WTC11 (cell line): ENCODE results near the gene SLC6A8. TPM values are rescaled to one million over a fixed set of nuclear protein-coding genes. Genes with fewer than 3 reads are reported as not detected.

Experiments used
- ATAC-seq: fragments of 200-7000 bp; cut with Tn5 transposase; 2 replicates; pipeline ENCODE4 v1.10.0; 2021; ENCODE audit warnings: mild to moderate bottlenecking, moderate library complexity
- CTCF ChIA-PET: fragments of 300-600 bp; sonication (Branson Sonifier 250); formaldehyde crosslinking; loops from one replicate; lab custom pipeline; 2021; ENCODE audit warnings: antibody characterized with exemption; lab: Charles Lee
- POLR2A ChIA-PET: fragments of 350-600 bp; sonication (Branson Sonifier 250); formaldehyde crosslinking; loops from one replicate; lab custom pipeline; 2021; ENCODE audit warnings: antibody characterized with exemption; lab: Charles Lee
- DNase-seq: peaks from one replicate; pipeline ENCODE4 v3.0.0; 2021; ENCODE audit warnings: low spot score
- H3K27ac Mint-ChIP-seq: 2 replicates; pipeline ENCODE4 v1.8.0; 2021; ENCODE audit warnings: mixed read lengths
- H3K27me3 Mint-ChIP-seq: 2 replicates; pipeline ENCODE4 v1.8.0; 2021; ENCODE audit warnings: low read depth, mild to moderate bottlenecking, moderate library complexity, mixed read lengths
- H3K36me3 Mint-ChIP-seq: 2 replicates; pipeline ENCODE4 v1.8.0; 2021; ENCODE audit warnings: mixed read lengths
- H3K4me1 Mint-ChIP-seq: 2 replicates; pipeline ENCODE4 v1.8.0; 2022; ENCODE audit warnings: mixed read lengths
- H3K4me3 Mint-ChIP-seq: 2 replicates; pipeline ENCODE4 v1.8.0; 2021; ENCODE audit warnings: mild to moderate bottlenecking, moderate library complexity, mixed read lengths
- H3K9me3 Mint-ChIP-seq: 2 replicates; pipeline ENCODE4 v1.8.0; 2021; ENCODE audit warnings: mixed read lengths
- GABPB1 ChIP-seq: sonication (generic); formaldehyde crosslinking; IDR thresholded peaks from 2 replicates; pipeline ENCODE4 v1.8.1; 2023; ENCODE audit warnings: mild to moderate bottlenecking, missing genetic modification reagents
- JUN ChIP-seq: sonication (generic); formaldehyde crosslinking; IDR thresholded peaks from 2 replicates; pipeline ENCODE4 v1.8.0; 2023; ENCODE audit warnings: mild to moderate bottlenecking, missing genetic modification reagents
- MYBL2 ChIP-seq: sonication (generic); formaldehyde crosslinking; IDR thresholded peaks from 2 replicates; pipeline ENCODE4 v1.8.1; 2023; ENCODE audit warnings: mild to moderate bottlenecking, moderate library complexity, missing genetic modification reagents
- NR3C1 ChIP-seq: sonication (generic); formaldehyde crosslinking; conservative IDR thresholded peaks from 2 replicates; pipeline ENCODE4 v1.8.1; 2023; ENCODE audit warnings: low read depth, mild to moderate bottlenecking, missing genetic modification reagents
- RELA ChIP-seq: sonication (generic); formaldehyde crosslinking; IDR thresholded peaks from 2 replicates; pipeline ENCODE4 v1.8.1; 2022; ENCODE audit warnings: missing genetic modification reagents, mild to moderate bottlenecking, borderline replicate concordance
- RORB ChIP-seq: fragments of 250-450 bp; sonication (Bioruptor Pico); IDR thresholded peaks from 2 replicates; pipeline ENCODE4 v1.9.0; 2021; ENCODE audit warnings: mild to moderate bottlenecking
- SMAD3 ChIP-seq: sonication (generic); formaldehyde crosslinking; IDR thresholded peaks from 2 replicates; pipeline ENCODE4 v1.8.0; 2022; ENCODE audit warnings: missing genetic modification reagents, mild to moderate bottlenecking, borderline replicate concordance
- SMAD4 ChIP-seq: sonication (generic); formaldehyde crosslinking; IDR thresholded peaks from 2 replicates; pipeline ENCODE4 v1.8.0; 2022; ENCODE audit warnings: mild to moderate bottlenecking, missing genetic modification reagents
- ZBTB21 ChIP-seq: sonication (generic); formaldehyde crosslinking; IDR thresholded peaks from 2 replicates; pipeline ENCODE4 v1.8.1; 2023; ENCODE audit warnings: mild to moderate bottlenecking, missing genetic modification reagents, borderline replicate concordance
- ZNF121 ChIP-seq: sonication (generic); formaldehyde crosslinking; IDR thresholded peaks from 2 replicates; pipeline ENCODE4 v1.8.0; 2023; ENCODE audit warnings: missing genetic modification reagents
- ZNF317 ChIP-seq: sonication (generic); formaldehyde crosslinking; IDR thresholded peaks from 2 replicates; pipeline ENCODE4 v1.8.1; 2023; ENCODE audit warnings: low read depth, mild to moderate bottlenecking, moderate library complexity, missing genetic modification reagents, borderline replicate concordance
- total RNA-seq: library from RNA; stranded (reverse); gene quantifications from 3 replicates; pipeline ENCODE4 v1.2.3, GENCODE V29; 2021
- TF ChIP-seq, protein P1 (sequence below): fragments of 250-450 bp; sonication (Bioruptor Pico); IDR thresholded peaks from 2 replicates; pipeline ENCODE4 v2.1.2; 2022; ENCODE audit warnings: mild to moderate bottlenecking, moderate library complexity
- TF ChIP-seq, protein P2 (sequence below): sonication (generic); formaldehyde crosslinking; IDR thresholded peaks from 2 replicates; pipeline ENCODE4 v1.8.1; 2023; ENCODE audit warnings: mild to moderate bottlenecking, missing genetic modification reagents
- TF ChIP-seq, protein P3 (sequence below): fragments of 250-450 bp; sonication (Bioruptor Pico); IDR thresholded peaks from 2 replicates; pipeline ENCODE4 v1.9.0; 2021; ENCODE audit warnings: mild to moderate bottlenecking, borderline replicate concordance
- TF ChIP-seq, protein P4 (sequence below): sonication (generic); formaldehyde crosslinking; IDR thresholded peaks from 2 replicates; pipeline ENCODE4 v1.8.0; 2023; ENCODE audit warnings: mild to moderate bottlenecking, missing genetic modification reagents
- TF ChIP-seq, protein P5 (sequence below): fragments of 250-450 bp; sonication (Bioruptor Pico); IDR thresholded peaks from 2 replicates; pipeline ENCODE4 v1.9.0; 2021; ENCODE audit warnings: moderate library complexity, mild to moderate bottlenecking, inconsistent platforms, borderline replicate concordance
- TF ChIP-seq, protein P6 (sequence below): sonication (generic); formaldehyde crosslinking; IDR thresholded peaks from 2 replicates; pipeline ENCODE4 v1.8.0; 2022; ENCODE audit warnings: mild to moderate bottlenecking, missing genetic modification reagents
- TF ChIP-seq, protein P7 (sequence below): sonication (generic); formaldehyde crosslinking; IDR thresholded peaks from 2 replicates; pipeline ENCODE4 v1.8.0; 2022; ENCODE audit warnings: missing genetic modification reagents

The SLC6A8 gene
- total RNA-seq, 1 experiment from 2014 or later, result 112 TPM

DNA sequence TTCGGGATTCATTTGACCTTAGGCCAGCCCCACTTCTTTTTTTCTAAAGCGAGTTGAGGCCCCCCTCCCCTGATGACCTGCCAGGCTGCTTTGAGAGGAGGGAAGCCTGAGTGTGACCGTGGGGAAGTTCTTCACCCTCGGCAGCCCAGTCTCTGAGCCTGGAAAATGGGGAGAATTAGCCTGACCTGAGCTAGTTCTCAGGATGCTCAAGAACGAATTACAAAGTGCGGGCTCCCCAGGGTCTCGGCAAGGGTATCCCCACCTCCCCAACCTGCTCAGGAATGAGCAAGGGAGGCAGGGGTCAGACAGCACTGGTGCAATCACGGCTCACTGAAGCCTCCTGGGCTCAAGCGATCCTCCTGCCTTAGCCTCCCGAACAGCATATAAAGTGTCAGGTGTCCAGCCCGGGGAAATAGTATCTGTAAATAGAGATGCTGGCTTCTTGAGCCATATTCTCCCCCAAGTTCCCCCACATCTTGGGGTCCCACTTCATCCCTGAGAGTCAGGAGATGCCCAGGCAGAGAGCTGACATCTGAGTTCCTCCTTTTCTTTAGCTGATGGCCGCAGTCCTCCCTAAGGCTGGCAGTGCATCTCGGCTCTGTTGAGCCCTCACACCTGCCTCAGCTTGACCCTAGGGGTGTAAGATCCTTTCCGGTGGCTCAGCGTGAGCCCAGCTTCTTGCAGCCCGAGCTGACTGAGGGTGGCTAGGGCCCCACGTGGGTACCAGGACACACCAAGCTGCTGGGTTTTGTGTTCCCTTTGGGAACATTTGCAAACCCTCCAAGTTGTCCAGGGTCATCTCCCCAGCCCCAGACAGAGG is 39.2 kb upstream of the SLC6A8 start:
- CTCF ChIA-PET, result interaction anchor here (0.5 to 10.6 kb wide), 19 partner anchors 8 to 689 kb away, joined by 3 to 153 read pairs (median 4); no protein-coding TSS in a partner anchor
- no peak for DNase-seq
- TF ChIP-seq ZNF121 (CRISPR knock-in tag) (no peak), GABPB1 (CRISPR knock-in tag) (no peak), NR3C1 (no peak), MYBL2 (CRISPR knock-in tag) (no peak), ZNF317 (no peak), SMAD3 (no peak), SMAD4 (no peak), JUN (CRISPR knock-in tag) (no peak), ZBTB21 (no peak), RORB (CRISPR knock-in tag) (no peak), RELA (no peak)
- TF ChIP-seq, protein P1, sequence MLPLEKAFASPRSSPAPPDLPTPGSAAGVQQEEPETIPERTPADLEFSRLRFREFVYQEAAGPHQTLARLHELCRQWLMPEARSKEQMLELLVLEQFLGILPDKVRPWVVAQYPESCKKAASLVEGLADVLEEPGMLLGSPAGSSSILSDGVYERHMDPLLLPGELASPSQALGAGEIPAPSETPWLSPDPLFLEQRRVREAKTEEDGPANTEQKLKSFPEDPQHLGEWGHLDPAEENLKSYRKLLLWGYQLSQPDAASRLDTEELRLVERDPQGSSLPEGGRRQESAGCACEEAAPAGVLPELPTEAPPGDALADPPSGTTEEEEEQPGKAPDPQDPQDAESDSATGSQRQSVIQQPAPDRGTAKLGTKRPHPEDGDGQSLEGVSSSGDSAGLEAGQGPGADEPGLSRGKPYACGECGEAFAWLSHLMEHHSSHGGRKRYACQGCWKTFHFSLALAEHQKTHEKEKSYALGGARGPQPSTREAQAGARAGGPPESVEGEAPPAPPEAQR, result no peak
- TF ChIP-seq, protein P2, sequence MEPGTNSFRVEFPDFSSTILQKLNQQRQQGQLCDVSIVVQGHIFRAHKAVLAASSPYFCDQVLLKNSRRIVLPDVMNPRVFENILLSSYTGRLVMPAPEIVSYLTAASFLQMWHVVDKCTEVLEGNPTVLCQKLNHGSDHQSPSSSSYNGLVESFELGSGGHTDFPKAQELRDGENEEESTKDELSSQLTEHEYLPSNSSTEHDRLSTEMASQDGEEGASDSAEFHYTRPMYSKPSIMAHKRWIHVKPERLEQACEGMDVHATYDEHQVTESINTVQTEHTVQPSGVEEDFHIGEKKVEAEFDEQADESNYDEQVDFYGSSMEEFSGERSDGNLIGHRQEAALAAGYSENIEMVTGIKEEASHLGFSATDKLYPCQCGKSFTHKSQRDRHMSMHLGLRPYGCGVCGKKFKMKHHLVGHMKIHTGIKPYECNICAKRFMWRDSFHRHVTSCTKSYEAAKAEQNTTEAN, result no peak
- TF ChIP-seq, protein P3, sequence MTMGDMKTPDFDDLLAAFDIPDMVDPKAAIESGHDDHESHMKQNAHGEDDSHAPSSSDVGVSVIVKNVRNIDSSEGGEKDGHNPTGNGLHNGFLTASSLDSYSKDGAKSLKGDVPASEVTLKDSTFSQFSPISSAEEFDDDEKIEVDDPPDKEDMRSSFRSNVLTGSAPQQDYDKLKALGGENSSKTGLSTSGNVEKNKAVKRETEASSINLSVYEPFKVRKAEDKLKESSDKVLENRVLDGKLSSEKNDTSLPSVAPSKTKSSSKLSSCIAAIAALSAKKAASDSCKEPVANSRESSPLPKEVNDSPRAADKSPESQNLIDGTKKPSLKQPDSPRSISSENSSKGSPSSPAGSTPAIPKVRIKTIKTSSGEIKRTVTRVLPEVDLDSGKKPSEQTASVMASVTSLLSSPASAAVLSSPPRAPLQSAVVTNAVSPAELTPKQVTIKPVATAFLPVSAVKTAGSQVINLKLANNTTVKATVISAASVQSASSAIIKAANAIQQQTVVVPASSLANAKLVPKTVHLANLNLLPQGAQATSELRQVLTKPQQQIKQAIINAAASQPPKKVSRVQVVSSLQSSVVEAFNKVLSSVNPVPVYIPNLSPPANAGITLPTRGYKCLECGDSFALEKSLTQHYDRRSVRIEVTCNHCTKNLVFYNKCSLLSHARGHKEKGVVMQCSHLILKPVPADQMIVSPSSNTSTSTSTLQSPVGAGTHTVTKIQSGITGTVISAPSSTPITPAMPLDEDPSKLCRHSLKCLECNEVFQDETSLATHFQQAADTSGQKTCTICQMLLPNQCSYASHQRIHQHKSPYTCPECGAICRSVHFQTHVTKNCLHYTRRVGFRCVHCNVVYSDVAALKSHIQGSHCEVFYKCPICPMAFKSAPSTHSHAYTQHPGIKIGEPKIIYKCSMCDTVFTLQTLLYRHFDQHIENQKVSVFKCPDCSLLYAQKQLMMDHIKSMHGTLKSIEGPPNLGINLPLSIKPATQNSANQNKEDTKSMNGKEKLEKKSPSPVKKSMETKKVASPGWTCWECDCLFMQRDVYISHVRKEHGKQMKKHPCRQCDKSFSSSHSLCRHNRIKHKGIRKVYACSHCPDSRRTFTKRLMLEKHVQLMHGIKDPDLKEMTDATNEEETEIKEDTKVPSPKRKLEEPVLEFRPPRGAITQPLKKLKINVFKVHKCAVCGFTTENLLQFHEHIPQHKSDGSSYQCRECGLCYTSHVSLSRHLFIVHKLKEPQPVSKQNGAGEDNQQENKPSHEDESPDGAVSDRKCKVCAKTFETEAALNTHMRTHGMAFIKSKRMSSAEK, result no peak
- TF ChIP-seq, protein P4, sequence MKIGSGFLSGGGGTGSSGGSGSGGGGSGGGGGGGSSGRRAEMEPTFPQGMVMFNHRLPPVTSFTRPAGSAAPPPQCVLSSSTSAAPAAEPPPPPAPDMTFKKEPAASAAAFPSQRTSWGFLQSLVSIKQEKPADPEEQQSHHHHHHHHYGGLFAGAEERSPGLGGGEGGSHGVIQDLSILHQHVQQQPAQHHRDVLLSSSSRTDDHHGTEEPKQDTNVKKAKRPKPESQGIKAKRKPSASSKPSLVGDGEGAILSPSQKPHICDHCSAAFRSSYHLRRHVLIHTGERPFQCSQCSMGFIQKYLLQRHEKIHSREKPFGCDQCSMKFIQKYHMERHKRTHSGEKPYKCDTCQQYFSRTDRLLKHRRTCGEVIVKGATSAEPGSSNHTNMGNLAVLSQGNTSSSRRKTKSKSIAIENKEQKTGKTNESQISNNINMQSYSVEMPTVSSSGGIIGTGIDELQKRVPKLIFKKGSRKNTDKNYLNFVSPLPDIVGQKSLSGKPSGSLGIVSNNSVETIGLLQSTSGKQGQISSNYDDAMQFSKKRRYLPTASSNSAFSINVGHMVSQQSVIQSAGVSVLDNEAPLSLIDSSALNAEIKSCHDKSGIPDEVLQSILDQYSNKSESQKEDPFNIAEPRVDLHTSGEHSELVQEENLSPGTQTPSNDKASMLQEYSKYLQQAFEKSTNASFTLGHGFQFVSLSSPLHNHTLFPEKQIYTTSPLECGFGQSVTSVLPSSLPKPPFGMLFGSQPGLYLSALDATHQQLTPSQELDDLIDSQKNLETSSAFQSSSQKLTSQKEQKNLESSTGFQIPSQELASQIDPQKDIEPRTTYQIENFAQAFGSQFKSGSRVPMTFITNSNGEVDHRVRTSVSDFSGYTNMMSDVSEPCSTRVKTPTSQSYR (CRISPR knock-in tag), result no peak
- TF ChIP-seq, protein P5, sequence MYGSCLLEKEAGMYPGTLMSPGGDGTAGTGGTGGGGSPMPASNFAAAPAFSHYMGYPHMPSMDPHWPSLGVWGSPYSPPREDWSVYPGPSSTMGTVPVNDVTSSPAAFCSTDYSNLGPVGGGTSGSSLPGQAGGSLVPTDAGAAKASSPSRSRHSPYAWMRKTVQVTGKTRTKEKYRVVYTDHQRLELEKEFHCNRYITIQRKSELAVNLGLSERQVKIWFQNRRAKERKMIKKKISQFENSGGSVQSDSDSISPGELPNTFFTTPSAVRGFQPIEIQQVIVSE (CRISPR knock-in tag), result no peak
- TF ChIP-seq, protein P6, sequence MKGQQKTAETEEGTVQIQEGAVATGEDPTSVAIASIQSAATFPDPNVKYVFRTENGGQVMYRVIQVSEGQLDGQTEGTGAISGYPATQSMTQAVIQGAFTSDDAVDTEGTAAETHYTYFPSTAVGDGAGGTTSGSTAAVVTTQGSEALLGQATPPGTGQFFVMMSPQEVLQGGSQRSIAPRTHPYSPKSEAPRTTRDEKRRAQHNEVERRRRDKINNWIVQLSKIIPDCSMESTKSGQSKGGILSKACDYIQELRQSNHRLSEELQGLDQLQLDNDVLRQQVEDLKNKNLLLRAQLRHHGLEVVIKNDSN, result no peak
- TF ChIP-seq, protein P7, sequence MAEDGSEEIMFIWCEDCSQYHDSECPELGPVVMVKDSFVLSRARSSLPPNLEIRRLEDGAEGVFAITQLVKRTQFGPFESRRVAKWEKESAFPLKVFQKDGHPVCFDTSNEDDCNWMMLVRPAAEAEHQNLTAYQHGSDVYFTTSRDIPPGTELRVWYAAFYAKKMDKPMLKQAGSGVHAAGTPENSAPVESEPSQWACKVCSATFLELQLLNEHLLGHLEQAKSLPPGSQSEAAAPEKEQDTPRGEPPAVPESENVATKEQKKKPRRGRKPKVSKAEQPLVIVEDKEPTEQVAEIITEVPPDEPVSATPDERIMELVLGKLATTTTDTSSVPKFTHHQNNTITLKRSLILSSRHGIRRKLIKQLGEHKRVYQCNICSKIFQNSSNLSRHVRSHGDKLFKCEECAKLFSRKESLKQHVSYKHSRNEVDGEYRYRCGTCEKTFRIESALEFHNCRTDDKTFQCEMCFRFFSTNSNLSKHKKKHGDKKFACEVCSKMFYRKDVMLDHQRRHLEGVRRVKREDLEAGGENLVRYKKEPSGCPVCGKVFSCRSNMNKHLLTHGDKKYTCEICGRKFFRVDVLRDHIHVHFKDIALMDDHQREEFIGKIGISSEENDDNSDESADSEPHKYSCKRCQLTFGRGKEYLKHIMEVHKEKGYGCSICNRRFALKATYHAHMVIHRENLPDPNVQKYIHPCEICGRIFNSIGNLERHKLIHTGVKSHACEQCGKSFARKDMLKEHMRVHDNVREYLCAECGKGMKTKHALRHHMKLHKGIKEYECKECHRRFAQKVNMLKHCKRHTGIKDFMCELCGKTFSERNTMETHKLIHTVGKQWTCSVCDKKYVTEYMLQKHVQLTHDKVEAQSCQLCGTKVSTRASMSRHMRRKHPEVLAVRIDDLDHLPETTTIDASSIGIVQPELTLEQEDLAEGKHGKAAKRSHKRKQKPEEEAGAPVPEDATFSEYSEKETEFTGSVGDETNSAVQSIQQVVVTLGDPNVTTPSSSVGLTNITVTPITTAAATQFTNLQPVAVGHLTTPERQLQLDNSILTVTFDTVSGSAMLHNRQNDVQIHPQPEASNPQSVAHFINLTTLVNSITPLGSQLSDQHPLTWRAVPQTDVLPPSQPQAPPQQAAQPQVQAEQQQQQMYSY (CRISPR knock-in tag), result no peak

More for the DNA sequence above, 39.2 kb upstream of the SLC6A8 start:
- Mint-ChIP-seq H3K4me1 (no peaks in the 10 kb centered on the region), H3K27me3 (peaks cover 56% of the 10 kb centered on the region), H3K4me3 (no peak overlapping the region), H3K27ac (no peak overlapping the region), H3K9me3 (no peaks in the 10 kb centered on the region; the same call in 1 of the 2 replicates), H3K36me3 (no peaks in the 10 kb centered on the region)
- no peak for ATAC-seq
- POLR2A ChIA-PET, result no interaction called here
